Heart right ventricle (tissue), 16 donors: ENCODE results near the gene KHDRBS2. TPM values are rescaled to one million over a fixed set of nuclear protein-coding genes. Genes with fewer than 3 reads are reported as not detected.

Experiments used
- ATAC-seq, 8 donors: fragments of 200-7000 bp; cut with Tn5 transposase; one replicate each; pipeline ENCODE4 v1.9.1; 2020; ENCODE audit warnings: mild to moderate bottlenecking in 8 of 8, moderate library complexity in 8 of 8, moderate number of reproducible peaks in 1 of 8
- DNase-seq, 2 donors: peaks; one replicate each; pipeline ENCODE4 v3.0.0-alpha.2; 2020
- H3K27ac ChIP-seq, 10 donors: fragments of 200-600 bp; sonication (generic) in 2 of 10; one replicate each; pipeline versions ENCODE4 v1.5.0 to v1.8.0; 2020 to 2022; ENCODE audit warnings: mild to moderate bottlenecking in 3 of 10
- H3K27me3 ChIP-seq, 7 donors: fragments of 200-600 bp; one replicate each; pipeline ENCODE4 v1.8.0; 2021 to 2022; ENCODE audit warnings: mild to moderate bottlenecking in 2 of 7
- H3K36me3 ChIP-seq, 9 donors: fragments of 200-600 bp; sonication (generic) in 1 of 9; one replicate each; pipeline versions ENCODE4 v1.5.0 to v1.8.0; 2020 to 2022; ENCODE audit warnings: mild to moderate bottlenecking in 2 of 9
- H3K4me1 ChIP-seq, 9 donors: fragments of 200-600 bp; sonication (generic) in 1 of 9; one replicate each; pipeline versions ENCODE4 v1.5.0 to v1.8.0; 2020 to 2022; ENCODE audit warnings: mild to moderate bottlenecking in 4 of 9
- H3K4me3 ChIP-seq, 10 donors: fragments of 200-600 bp; sonication (generic) in 2 of 10; one replicate each; pipeline versions ENCODE4 v1.5.0 to v1.8.0; 2020 to 2022; ENCODE audit warnings: mild to moderate bottlenecking in 7 of 10, moderate library complexity in 2 of 10
- H3K9me3 ChIP-seq, 11 donors: fragments of 200-600 bp in 10 of 11; sonication (generic) in 2 of 11; one replicate each; pipeline versions ENCODE4 v1.5.0 to v1.8.0; 2013 to 2022; ENCODE audit warnings: mild to moderate bottlenecking in 2 of 11, control low read depth in 1 of 11, moderate library complexity in 1 of 11
- CTCF ChIP-seq, 9 donors: fragments of 200-600 bp; sonication (generic) in 2 of 9; IDR thresholded peaks; one replicate each; pipeline versions ENCODE4 v1.5.0 to v1.8.0; 2021 to 2022; ENCODE audit warnings: antibody characterized with exemption in 9 of 9, mild to moderate bottlenecking in 5 of 9, moderate library complexity in 1 of 9
- WGBS, 2 donors: extraction: QIAGEN DNeasy Blood & Tissue Kit; methylation state at CpG; one replicate each; pipeline ENCODE4 v1.1.7; 2013; ENCODE audit warnings: inconsistent platforms in 1 of 2; 5-methylcytosine and 5-hydroxymethylcytosine counted together
- intact Hi-C, 10 donors: fragments of 100-400 bp; cut with DNase I; formaldehyde crosslinking; loops; one replicate each; pipeline versions ENCODE4 v1.11.1 to v1.14.2; 2022
- polyA plus RNA-seq, 2 donors: library from polyadenylated mRNA; stranded (reverse); fragments of 200-250 nt; gene quantifications; one replicate each; pipeline ENCODE4 v1.2.3, GENCODE V29; 2013
- total RNA-seq, 10 donors: library from RNA; stranded (reverse); fragmentation: NEBNext Ultra II Directional in 3 of 10; extraction: Animal tissue kit (Norgen Biotek cat#: 25700) in 3 of 10; gene quantifications; one replicate each; pipeline versions ENCODE4 v1.2.1 to v1.2.4, GENCODE V29; 2021 to 2023
- donor health status: Arrhythmogenic right ventricular cardiomyopathy.
- donor health status: ischemic (EF 13 %, LVEDD 7.1; RV severe dilation, severe dysfunction).
- donor health status: healthy with polysubstance abuse.
- donor health status: DM: no; HTN: yes; CAD: no.
- donor health status: DM: no; HTN: no; CAD: no.
- donor health status: ischemic (EF 25% LVEDD 6.9; RV normal size, moderate dysfunction).
- donor health status: ischemic (EF 25% LVEDD 5.7; RV mildly dilated, moderate dysfunction).
- donor health status: healthy.
- donor health status: DM: yes; HTN: yes; CAD: no.
- donor health status: Ischemic cardiomyopathy.
- donor health status: ischemic (EF 35%, LVEDD 5.7; RV mildly dilated, moderate dysfunction).
- donor health status: nonischemic (EF 11% LVEDD 7.7; RV severe dilation, severe dysfunction).
- donor health status: DM: yes; HTN: yes; CAD: no.
- donor health status: PGD.
- donor health status: ischemic (EF 29% LVEDD 5.4; RV normal size, mild dysfunction).
- donor health status: nonischemic (EF 23%, LVEDD 6.1; RV moderate dilation, normal function).

The KHDRBS2 gene
- total and polyA plus RNA-seq, 12 donors, result 0.09 to 0.15 (median 0.14) TPM; not detected in 9

- ATAC-seq, result no peak
- Histone ChIP-seq H3K27me3 (no peaks in the 10 kb centered on the region), H3K27ac (no peak overlapping the region), H3K9me3 (peaks cover 0 to 2% (median 0%) of the 10 kb centered on the region in 11 donors), H3K4me3 (no peak overlapping the region), H3K36me3 (no peaks in the 10 kb centered on the region), H3K4me1 (no peaks in the 10 kb centered on the region)
- intact Hi-C loops, result no loop called here
- no peak for DNase-seq
- TF ChIP-seq CTCF (IDR thresholded peaks at IDR 0.05), result no peak
Observed at GRCh38 chr6:61841958-61842357, 444.1 kb downstream of the KHDRBS2 start.

- Histone ChIP-seq H3K36me3 (no peaks in the 10 kb centered on the region), H3K4me1 (no peaks in the 10 kb centered on the region), H3K27me3 (no peaks in the 10 kb centered on the region), H3K27ac (no peak overlapping the region), H3K4me3 (no peak overlapping the region), H3K9me3 (no peaks in the 10 kb centered on the region)
- 67 to 71% methylated on average over 2 of the region's 2 CpGs for WGBS, 2 donors
- DNase-seq, result no peak
- intact Hi-C loops, result no loop called here
- no peak for TF ChIP-seq CTCF (IDR thresholded peaks at IDR 0.05)
- ATAC-seq, result no peak
Observed at GRCh38 chr6:61835237-61835636, 450.8 kb downstream of the KHDRBS2 start.

- no peak for ATAC-seq
- WGBS, 2 donors, result 57 to 64% methylated on average over 2 of the region's 2 CpGs
- Histone ChIP-seq H3K4me1 (no peaks in the 10 kb centered on the region), H3K27ac (no peak overlapping the region), H3K36me3 (no peaks in the 10 kb centered on the region), H3K27me3 (no peaks in the 10 kb centered on the region), H3K4me3 (no peak overlapping the region), H3K9me3 (no peaks in the 10 kb centered on the region)
- intact Hi-C loops, result no loop called here
- TF ChIP-seq CTCF (IDR thresholded peaks at IDR 0.05), result no peak
- DNase-seq, result no peak
Observed at GRCh38 chr6:61833176-61833755, 452.8 kb downstream of the KHDRBS2 start.

GRCh38 chr6:61817716-61818115, 468.3 kb downstream of the KHDRBS2 start:
- no peaks in the 10 kb centered on the region for H3K4me1 ChIP-seq
- no peak for ATAC-seq

More at GRCh38 chr6:61817716-61818115, 468.3 kb downstream of the KHDRBS2 start:
- TF ChIP-seq CTCF (IDR thresholded peaks at IDR 0.05), result no peak
- intact Hi-C loops, result no loop called here
- H3K27me3 ChIP-seq, result no peaks in the 10 kb centered on the region
- no peak overlapping the region for H3K27ac ChIP-seq
- no peaks in the 10 kb centered on the region for H3K36me3 ChIP-seq
- H3K4me3 ChIP-seq, result no peak overlapping the region
- no peak for DNase-seq
- peaks cover 0 to 10% (median 0%) of the 10 kb centered on the region in 11 donors for H3K9me3 ChIP-seq
- 24 to 31% methylated on average over 2 of the region's 2 CpGs for WGBS, 2 donors
